ENCODE results near the gene INSL4. TPM values are rescaled to one million over a fixed set of nuclear protein-coding genes. Genes with fewer than 3 reads are reported as not detected.
A peak's percentile ranks its signal among the peaks of the same experiment; 100 is the strongest.

INSL4 gene
- total and polyA plus RNA-seq, 2 donors from 2014 or later = not detected

GRCh38 chr9:5265939-5266338, 34.7 kb downstream of the INSL4 start:
- Histone ChIP-seq H3K9ac (ENCODE audit: low read length in 3 of 3) (no peak overlapping the region), H3K27ac (ENCODE audit: low read depth in 2 of 2, low read length in 2 of 2) (no peak overlapping the region), H3K4me3 (ENCODE audit: low read length in 3 of 3) (no peak overlapping the region), H3K27me3 (ENCODE audit: control insufficient read depth, insufficient read depth, low read length) (no peaks in the 10 kb centered on the region), H3K36me3 (ENCODE audit: control insufficient read depth in 2 of 3, insufficient read depth in 3 of 3, low read length in 3 of 3) (no peaks in the 10 kb centered on the region), H3K4me1 (ENCODE audit: control insufficient read depth in 2 of 3, insufficient read depth in 2 of 3, low read depth in 1 of 3, low read length in 3 of 3) (no peaks in the 10 kb centered on the region), H3K9me3 (ENCODE audit: control insufficient read depth in 2 of 3, insufficient read depth in 1 of 3, low read length in 3 of 3) (no peaks in the 10 kb centered on the region)
- TF ChIP-seq, protein P1, sequence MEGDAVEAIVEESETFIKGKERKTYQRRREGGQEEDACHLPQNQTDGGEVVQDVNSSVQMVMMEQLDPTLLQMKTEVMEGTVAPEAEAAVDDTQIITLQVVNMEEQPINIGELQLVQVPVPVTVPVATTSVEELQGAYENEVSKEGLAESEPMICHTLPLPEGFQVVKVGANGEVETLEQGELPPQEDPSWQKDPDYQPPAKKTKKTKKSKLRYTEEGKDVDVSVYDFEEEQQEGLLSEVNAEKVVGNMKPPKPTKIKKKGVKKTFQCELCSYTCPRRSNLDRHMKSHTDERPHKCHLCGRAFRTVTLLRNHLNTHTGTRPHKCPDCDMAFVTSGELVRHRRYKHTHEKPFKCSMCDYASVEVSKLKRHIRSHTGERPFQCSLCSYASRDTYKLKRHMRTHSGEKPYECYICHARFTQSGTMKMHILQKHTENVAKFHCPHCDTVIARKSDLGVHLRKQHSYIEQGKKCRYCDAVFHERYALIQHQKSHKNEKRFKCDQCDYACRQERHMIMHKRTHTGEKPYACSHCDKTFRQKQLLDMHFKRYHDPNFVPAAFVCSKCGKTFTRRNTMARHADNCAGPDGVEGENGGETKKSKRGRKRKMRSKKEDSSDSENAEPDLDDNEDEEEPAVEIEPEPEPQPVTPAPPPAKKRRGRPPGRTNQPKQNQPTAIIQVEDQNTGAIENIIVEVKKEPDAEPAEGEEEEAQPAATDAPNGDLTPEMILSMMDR (IDR thresholded peaks at IDR 0.05; ENCODE audit: borderline replicate concordance, extremely low read depth, insufficient read depth) = no peak
- FAIRE-seq = no peak
- intact Hi-C loops (cut with DNase I) = no loop called here
- DNase-seq = no peak

GRCh38 chr9:5269249-5269715, 38.1 kb downstream of the INSL4 start:
- no peak overlapping the region for H3K9ac ChIP-seq (ENCODE audit: low read length in 3 of 3)
- H3K27me3 ChIP-seq (ENCODE audit: control insufficient read depth, insufficient read depth, low read length) = no peaks in the 10 kb centered on the region
- H3K27ac ChIP-seq (ENCODE audit: low read depth in 2 of 2, low read length in 2 of 2) = no peak overlapping the region
- intact Hi-C loops (cut with DNase I) = no loop called here
- no peak for FAIRE-seq
- peak in 2 of 5 donors; percentile 1 to 15 for DNase-seq
- TF ChIP-seq, protein P1 (IDR thresholded peaks at IDR 0.05; ENCODE audit: borderline replicate concordance, extremely low read depth, insufficient read depth) = no peak
- H3K36me3 ChIP-seq (ENCODE audit: control insufficient read depth in 2 of 3, insufficient read depth in 3 of 3, low read length in 3 of 3) = no peaks in the 10 kb centered on the region
- H3K9me3 ChIP-seq (ENCODE audit: control insufficient read depth in 2 of 3, insufficient read depth in 1 of 3, low read length in 3 of 3) = no peaks in the 10 kb centered on the region
- H3K4me3 ChIP-seq (ENCODE audit: low read length in 3 of 3) = no peak overlapping the region
- no peaks in the 10 kb centered on the region for H3K4me1 ChIP-seq (ENCODE audit: control insufficient read depth in 2 of 3, insufficient read depth in 2 of 3, low read depth in 1 of 3, low read length in 3 of 3)

DNA sequence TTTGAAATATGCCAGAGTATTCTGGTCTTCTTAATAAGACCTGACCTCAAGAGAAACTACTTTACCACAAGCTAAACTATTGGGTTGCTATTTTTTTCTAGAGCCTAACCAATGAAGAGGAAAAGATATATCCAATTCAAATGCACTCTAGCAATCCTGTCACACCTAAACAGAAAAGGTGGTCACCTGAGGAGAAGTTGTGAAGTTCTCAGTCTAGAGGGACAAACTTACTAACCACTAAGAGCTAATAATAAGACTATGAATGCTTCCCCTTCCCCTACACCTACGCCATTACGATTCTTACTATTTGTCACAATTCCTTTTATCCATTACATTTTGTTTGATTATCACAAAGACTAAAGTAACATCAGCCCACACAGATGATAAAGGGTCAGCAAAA, 43.6 kb downstream of the INSL4 start:
- no peaks in the 10 kb centered on the region for H3K9me3 ChIP-seq (ENCODE audit: control insufficient read depth in 2 of 3, insufficient read depth in 1 of 3, low read length in 3 of 3)
- H3K27ac ChIP-seq (ENCODE audit: low read depth in 2 of 2, low read length in 2 of 2) = no peak overlapping the region
- H3K36me3 ChIP-seq (ENCODE audit: control insufficient read depth in 2 of 3, insufficient read depth in 3 of 3, low read length in 3 of 3) = no peaks in the 10 kb centered on the region
- intact Hi-C loops (cut with DNase I) = no loop called here
- FAIRE-seq (no peak), DNase-seq (no peak)
- TF ChIP-seq, protein P1 (IDR thresholded peaks at IDR 0.05; ENCODE audit: borderline replicate concordance, extremely low read depth, insufficient read depth) = no peak
- H3K4me1 ChIP-seq (ENCODE audit: control insufficient read depth in 2 of 3, insufficient read depth in 2 of 3, low read depth in 1 of 3, low read length in 3 of 3) = no peaks in the 10 kb centered on the region
- no peaks in the 10 kb centered on the region for H3K27me3 ChIP-seq (ENCODE audit: control insufficient read depth, insufficient read depth, low read length)
- H3K9ac ChIP-seq (ENCODE audit: low read length in 3 of 3) = no peak overlapping the region
- no peak overlapping the region for H3K4me3 ChIP-seq (ENCODE audit: low read length in 3 of 3)

DNA sequence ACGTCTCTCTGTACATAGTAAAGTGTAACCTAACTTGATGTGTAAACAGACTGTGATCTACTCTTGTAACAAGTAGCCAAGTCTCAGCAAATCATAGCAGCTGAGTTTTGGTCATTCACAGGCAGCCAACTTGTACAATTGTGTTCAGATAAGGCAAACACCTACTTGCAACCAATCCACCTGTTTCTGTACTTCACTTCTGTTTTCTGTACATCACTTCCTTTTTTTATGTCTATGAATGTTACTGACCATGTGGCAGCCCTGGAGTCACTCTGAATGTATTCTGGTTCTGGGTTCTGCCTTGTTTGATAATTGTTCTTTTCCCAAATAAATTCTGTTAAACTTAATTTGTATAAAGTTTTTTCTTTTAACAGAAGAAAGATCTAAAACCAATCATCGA, 47.3 kb downstream of the INSL4 start:
- TF ChIP-seq, protein P1 (IDR thresholded peaks at IDR 0.05; ENCODE audit: borderline replicate concordance, extremely low read depth, insufficient read depth) = no peak
- DNase-seq (no peak), FAIRE-seq (no peak)
- H3K4me1 ChIP-seq (ENCODE audit: control insufficient read depth in 2 of 3, insufficient read depth in 2 of 3, low read depth in 1 of 3, low read length in 3 of 3) = no peaks in the 10 kb centered on the region
- no peaks in the 10 kb centered on the region for H3K36me3 ChIP-seq (ENCODE audit: control insufficient read depth in 2 of 3, insufficient read depth in 3 of 3, low read length in 3 of 3)
- no peak overlapping the region for H3K27ac ChIP-seq (ENCODE audit: low read depth in 2 of 2, low read length in 2 of 2)
- H3K4me3 ChIP-seq (ENCODE audit: low read length in 3 of 3) = no peak overlapping the region
- H3K27me3 ChIP-seq (ENCODE audit: control insufficient read depth, insufficient read depth, low read length) = no peaks in the 10 kb centered on the region
- intact Hi-C loops (cut with DNase I) = no loop called here
- H3K9me3 ChIP-seq (ENCODE audit: control insufficient read depth in 2 of 3, insufficient read depth in 1 of 3, low read length in 3 of 3) = no peaks in the 10 kb centered on the region
- H3K9ac ChIP-seq (ENCODE audit: low read length in 3 of 3) = no peak overlapping the region

Data from kidney (tissue), 14 donors.